HG02884 (cell line): ENCODE measurements around the gene CCDC136.

ENCODE experiments used
- ATAC-seq: cut with Tn5 transposase; IDR thresholded peaks from one replicate; pipeline ENCODE4 v1.9.1; 2021; ENCODE audit warnings: mild to moderate bottlenecking, moderate library complexity; ENCODE audit not compliant: unreplicated experiment

The CCDC136 gene

DNA sequence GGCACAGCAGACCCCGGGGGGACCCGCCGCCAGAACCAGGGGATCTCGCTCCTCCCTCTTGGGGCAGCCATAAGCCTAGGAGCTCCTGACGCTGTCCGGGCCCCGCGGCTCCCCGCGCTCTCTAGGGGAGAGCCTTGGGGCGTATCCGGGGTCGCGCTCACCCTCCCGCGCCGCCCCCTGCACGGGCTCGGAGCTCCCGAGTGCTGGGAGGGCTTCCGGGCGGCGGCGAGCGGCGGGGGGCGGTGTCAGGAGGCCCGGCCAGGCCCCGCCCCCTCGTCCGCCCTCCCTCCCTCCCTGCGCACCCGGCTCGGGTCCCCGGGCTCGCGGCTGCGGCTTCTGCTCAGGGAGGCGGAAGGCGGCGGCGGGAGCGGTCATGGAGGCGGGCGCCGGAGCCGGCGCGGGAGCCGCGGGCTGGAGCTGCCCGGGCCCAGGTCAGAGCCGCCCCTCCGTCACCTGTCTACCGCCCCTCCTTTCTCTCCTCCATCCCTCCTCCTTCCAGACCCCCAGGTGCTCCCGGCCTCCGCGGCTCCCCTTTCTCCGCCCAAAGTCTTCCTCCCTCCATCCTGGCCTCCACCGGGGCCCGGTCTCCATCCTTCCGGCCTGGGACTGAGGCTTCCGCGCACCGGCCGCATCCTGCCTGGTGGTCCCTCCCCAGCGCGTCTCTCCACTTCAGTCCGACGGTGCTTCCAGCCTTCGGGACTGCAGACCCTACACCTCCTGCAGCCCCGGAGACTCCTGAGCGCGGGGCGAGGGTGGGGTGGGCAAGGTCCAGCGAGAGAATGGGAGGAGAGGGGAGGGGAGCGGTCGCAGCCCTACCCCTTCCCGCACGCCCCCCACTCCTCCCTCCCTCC lies at the start of gene CCDC136:
Gene CCDC136 (plus strand): TSS at position 848 of the 851 bp plus-strand sequence. CDS start 444 bp downstream, outside the sequence.
- ATAC-seq, result peak; percentile 76

DNA sequence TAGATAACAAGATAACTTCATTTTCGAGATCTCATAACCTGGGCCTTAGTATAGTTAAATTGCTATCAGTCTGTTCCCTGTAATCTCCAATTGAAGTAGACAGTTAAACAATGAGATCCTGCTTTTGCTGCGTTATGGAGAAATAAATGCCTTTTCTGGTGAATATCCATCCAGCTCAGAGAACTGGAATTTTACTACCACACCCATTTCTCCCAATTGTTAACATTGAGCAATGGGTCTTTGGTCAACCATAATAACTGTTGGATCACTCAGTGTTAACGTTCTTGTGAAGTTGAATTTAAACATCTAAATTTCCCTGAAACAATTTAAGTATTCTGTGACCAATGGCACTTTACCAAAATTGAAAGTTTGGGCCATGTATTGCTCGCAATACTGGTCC lies 49.6 kb upstream of the CCDC136 start:
- ATAC-seq, result no peak

- no peak for ATAC-seq
These were observed 48.5 kb upstream of the CCDC136 start for GRCh38 chr7:128743112-128743772.

GRCh38 chr7:128744366-128744905 lies 47.3 kb upstream of the CCDC136 start:
- ATAC-seq, result no peak

DNA sequence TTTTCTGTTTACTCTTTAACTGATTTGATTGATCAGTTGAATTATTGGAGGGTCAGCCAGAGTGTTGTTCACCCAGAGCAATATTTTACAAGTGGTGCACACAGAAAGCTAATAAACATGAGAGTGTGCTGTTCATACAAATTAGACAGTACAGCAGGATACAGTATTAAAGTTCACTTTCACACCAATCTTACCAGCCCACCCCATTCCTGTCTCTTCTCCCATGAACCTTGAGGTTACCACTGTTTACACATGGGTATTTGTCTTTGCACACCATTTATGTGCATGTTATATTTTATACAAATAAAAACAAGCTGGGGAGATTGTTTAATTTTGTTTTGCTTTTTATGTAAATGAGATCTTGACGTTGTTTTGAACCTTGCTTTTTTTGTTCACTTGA lies 46.1 kb upstream of the CCDC136 start:
- no peak for ATAC-seq

DNA sequence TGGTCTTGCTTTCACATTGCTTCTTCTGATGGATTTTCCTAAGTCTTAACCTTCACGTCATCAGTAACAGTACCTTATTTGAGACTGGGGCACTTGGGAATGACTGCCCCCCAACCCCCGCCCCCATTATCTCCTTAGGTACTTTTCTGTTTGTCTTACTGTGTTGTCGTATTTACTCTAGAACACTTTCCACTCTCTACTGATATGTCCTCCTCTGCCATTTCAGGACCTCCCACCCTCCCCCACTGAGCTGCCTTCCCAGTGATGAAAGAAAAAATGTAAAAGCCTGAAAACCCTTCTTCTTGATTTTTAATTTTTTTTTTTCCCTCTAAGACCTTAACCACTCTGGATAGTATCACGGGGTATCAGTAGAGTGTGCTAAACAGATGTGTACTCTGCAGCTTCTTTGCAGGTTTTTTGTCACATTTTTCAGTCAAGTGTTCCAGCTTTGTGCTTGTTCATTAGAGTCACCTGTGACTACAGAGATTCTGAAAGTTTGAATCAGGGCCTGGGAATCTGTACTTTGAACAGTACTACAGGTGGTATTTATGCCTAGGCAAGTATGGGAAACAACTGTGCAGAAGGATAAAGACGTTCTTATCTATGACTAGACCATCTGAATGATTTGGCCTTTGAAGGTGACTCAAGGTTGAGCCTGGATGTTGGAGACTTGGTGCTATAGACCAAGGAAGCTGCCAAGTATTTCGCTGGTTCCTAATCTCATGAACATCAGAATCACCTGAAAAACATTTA lies 44.3 kb upstream of the CCDC136 start:
- ATAC-seq, result no peak

DNA sequence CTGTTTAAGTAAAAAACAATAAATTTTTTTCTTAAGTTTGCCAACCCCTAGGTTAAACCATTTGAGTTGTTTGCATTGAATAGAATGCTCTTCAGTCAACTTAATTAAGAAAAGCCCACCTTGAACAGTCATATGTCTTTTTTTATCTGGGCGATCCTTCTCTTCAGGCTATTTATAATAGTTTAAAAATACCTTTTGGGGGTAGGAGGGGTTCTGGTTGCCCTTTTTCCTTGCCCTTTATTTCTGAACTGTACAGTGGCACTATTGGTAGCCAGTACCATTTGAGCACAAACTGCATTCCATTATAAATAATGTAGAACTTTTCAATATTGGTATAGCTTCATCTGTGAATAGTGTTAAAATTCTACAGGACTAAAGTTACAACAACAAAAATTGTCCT lies 39.5 kb upstream of the CCDC136 start:
- ATAC-seq, result no peak

DNA sequence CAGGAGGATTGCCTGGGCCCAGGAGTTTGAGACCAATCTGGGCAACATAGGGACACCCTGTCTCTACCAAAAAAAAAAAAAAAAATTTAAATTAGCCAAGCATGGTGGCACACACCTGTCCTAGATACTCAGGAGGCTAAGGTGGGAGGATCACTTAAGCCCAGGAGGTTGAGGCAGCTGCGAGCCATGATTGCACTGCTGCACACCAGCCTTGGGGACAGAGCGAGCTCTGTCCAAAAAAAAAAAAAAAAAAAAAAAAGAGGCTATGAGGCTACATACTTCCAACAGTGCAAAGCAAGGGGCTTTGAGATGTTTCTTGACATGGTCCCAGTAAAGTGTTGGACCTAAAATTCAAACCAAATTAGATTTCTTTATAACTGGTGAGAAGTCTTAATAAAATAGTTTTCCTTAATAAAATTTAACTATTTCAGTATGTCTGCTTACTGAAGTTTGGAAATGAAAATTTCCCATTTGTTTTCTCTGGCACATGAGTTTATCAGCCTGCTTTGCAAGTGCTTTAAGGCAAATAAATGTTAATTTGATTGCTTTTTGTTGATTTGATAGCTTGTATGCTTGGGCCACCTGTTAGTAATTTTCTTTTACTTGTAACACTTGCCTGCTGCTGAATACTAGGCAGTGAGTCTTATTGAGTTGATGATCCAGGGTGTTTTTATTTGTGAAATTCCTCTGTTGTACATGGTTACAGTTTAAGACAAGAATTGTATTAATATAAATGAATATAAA lies 36.5 kb upstream of the CCDC136 start:
- no peak for ATAC-seq

DNA sequence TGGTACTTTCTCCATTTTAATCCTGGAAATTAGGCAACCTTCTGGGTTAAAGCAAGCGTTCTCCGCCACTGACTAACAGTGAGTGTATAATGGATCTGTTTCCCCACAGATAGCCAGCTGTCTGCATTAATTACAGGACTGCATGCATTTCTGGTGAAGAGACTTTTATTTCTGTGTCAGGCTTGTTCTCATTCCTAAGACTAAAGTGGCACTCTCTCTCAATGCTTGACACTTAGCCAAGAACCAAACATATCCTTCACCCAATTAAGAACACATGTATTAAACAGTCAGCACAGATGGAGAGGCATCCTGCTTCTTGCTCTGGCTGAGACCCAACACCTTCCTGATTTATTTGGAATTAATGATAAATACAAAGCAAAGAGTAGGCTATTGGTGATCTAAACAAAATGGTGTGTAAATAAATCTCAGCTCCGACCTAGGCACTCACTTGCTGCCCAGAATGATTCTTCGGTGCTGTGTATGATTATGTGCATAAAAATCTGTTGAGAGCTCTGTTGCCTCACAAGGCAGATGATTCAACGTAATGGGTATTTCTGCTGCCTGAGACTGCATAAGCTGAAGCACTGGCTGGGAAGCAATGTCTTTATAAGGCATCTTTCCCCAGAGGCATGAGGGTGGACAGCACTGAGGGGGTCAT lies 35.8 kb upstream of the CCDC136 start:
- ATAC-seq, result no peak

- no peak for ATAC-seq
These were observed 34.6 kb upstream of the CCDC136 start for GRCh38 chr7:128757203-128757602.

- ATAC-seq, result no peak
These were observed 33.2 kb upstream of the CCDC136 start for GRCh38 chr7:128758553-128758952.

DNA sequence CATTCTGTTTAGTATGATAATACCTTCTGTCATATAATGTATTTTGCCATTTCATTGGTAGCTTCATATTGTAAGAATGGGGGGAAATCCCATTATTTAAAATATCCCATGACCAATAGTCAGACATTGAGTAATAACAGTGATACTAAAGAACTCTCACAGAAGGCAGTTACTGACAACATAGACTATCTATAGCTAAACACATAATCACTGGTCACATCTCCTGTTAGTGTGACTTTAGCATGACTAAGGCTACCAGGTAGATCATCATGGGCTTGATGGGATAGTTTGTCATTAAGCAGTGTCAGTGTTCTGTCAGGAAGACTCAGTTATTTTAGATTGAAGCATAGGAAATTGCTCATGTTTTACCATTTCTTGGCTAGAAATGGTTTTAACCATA lies 32.5 kb upstream of the CCDC136 start:
- ATAC-seq, result no peak

DNA sequence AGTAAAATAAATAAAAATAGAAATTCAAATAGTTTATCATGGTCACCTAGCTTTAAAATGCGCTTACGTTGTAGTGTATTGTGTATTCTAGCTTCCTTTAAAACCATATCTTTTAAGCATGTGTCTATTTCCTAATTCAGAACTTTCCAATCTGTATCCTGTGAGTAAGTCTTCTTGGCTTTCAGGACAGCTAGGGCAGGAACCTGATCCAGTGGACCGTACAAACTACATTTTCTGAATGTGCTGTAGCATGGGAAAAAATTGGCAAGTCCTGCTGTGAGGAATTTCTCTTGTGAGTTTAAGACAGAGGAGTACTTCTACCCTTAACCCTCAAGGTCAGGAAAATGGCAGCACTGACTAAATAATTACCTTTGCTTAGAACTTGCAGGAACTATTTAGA lies 28.2 kb upstream of the CCDC136 start:
- ATAC-seq, result no peak

DNA sequence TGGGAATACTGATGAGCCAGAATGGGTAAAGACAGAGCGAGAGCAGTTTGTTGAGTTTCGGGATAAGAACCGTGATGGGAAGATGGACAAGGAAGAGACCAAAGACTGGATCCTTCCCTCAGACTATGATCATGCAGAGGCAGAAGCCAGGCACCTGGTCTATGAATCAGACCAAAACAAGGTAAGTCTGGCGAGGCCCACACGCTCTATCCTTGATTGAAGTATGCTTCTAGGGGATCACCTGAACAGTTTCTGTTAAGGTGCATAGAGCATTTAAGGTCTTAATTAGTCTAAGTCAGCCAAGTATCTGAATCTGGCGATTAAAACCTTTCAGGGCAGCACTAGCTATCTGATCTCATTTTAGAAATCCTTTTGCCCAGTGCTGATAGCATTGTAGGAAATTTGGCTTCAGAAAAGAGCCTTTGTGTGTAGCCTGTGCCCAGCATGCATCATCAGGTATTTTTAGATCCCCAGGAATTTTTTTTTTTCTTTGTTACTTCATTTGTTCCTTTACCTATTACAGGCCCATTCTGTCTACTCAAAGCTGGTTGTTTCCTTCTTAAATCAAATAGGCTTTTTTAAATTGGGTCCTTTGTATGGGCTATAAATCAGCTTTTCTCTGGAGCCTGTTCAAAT lies 24.2 kb upstream of the CCDC136 start:
- ATAC-seq, result no peak

DNA sequence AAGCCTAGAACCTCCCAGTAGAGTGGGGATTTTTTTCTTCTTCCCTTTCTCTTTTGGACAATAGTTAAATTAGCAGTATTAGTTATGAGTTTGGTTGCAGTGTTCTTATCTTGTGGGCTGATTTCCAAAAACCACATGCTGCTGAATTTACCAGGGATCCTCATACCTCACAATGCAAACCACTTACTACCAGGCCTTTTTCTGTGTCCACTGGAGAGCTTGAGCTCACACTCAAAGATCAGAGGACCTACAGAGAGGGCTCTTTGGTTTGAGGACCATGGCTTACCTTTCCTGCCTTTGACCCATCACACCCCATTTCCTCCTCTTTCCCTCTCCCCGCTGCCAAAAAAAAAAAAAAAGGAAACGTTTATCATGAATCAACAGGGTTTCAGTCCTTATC lies 21.5 kb upstream of the CCDC136 start:
- no peak for ATAC-seq

- no peak for ATAC-seq
These were observed 18.2 kb upstream of the CCDC136 start for GRCh38 chr7:128773604-128774003.

DNA sequence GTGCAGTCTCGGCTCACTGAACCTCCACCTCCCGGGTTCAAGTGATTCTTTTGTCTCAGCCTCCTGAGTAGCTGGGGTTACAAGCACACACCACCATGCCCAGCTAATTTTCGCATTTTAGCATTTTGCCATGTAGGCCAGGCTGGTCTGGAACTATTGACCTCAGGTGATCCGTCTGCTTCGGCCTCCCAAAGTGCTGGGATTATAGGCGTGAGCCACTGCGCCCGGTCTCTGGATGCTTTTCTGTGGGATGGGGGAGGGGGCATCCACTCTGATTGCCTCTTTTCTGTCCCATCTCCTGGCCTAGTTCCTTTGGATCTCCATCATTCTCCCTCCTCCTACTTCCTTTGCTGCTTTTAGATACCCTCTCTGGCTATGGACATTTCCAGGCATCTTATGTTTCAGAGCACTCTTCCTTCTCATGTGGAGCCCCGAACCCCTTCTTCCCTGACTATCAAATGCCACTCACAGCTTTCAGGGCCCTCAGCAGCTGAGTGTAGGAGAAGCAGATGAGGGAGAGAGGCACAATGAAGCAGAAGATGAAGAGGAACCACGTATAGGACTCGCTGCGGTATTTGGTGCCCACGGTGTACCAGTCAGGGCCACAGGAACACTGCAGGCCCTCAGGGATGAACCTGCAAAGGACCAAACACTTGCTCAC lies 17.6 kb upstream of the CCDC136 start:
- no peak for ATAC-seq

DNA sequence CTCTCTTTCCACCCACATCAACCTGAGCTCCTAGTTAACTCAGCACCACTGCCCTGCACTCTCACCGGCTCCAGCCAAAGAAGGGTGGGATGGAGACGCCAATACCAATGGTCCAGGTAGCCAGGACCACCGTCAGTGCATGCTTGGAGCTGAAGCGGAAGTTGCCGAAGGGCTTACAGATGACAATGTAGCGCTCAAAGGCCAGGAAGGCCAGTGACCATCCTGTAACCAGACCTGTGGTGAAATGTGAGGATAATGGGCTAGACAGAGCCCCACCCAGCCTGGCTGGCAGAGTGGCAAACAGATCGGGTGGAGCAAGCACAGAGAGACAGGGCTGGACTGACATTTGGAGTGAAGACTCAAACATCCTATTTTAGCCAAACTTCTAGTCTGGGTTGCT lies 16.8 kb upstream of the CCDC136 start:
- no peak for ATAC-seq
